NCI-H2227 (cell line): Measurements from ENCODE around the gene SRSF2.
"Not testable (repeated sequence)": the region's sequence is repeated elsewhere in the genome, so short reads cannot be mapped to it uniquely, and the experiment has no call there.

ENCODE experiments used
- DNase-seq: peaks from one replicate; lab custom pipeline; 2025; ENCODE audit not compliant: unreplicated experiment; lab: John Stamatoyannopoulos, UW

The SRSF2 gene

DNA sequence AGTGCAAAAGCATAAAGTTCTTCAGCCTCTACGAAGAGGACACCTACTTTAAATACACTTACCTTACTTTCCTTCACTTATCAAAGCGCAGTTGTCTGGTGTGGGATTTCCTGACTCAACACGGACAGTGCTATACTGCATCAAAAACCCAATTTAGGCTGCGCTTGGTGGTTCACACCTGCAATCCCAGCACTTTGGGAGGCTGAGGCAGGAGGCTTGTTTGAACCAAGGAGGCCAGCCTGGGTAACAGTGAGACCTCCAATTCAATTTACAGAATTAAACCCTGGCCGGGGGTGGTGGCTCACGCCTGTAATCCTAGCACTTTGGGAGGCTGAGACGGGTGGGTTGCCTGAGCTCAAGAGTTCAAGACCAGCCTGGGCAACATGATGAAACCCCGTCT, 14.9 kb downstream of the SRSF2 start:
- no peak for DNase-seq

DNA sequence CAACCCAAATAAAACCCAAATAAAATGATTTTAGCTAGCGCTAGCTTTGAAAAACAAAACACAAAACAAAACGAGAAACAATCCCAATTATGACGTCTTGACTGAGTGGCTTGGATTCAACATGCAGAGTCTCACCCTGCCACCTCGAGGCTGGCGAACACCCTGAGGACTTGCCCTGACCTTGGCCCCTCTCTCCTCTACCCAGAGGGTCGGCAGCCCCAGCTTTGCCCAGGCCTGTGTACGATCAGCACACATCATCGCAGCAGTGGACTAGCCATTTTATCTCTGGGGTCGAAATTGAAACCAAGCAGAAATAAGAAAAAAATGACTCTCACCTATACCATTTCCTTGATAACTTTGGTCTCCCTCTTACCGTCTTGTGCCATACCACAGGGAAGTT, 15.7 kb downstream of the SRSF2 start:
- DNase-seq = no peak

DNA sequence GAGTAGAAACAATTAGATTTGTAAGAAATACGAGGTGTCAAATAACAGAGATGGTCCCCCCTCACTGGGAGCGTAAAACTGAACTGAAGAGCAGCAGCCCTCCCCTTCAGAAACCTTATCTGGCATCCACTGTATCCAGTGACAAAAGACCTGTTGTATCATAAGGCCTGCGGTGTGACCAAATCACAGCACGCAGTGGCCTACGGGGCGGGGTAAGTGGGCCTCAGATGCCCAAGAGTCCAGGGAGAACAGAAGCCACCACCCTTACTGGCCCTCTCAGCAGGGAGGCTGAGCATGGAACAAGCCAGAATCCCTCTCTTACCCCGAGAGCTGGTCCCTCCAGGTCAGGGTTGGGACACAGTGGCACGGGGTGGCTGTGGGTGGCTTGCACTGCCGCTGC, 16.2 kb downstream of the SRSF2 start:
- DNase-seq = no peak

DNA sequence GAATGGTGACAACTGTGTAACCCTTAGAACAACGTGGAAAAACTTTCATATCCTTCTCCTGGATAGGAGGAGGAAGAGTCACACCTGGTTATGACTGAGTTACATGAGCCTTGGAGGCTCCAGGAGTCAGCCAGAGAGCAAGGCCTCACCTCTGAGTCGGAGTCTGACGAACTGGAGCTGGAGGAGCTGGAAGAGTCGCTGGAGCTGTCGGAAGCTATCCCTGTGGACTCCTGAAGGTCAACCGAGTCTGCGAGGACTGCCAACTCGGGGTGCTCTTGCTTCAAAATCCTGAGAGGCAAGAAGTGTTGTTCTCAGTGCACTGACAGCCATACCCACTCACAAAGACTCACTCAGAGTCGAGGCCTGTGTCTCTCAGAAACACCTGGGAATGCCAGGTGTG, 16.9 kb downstream of the SRSF2 start:
- no peak for DNase-seq

- DNase-seq = no peak
Measured at GRCh38 chr17:76718516-76718915, 18.6 kb downstream of the SRSF2 start.

GRCh38 chr17:76716839-76717215, 20.3 kb downstream of the SRSF2 start:
- DNase-seq = no peak

GRCh38 chr17:76716146-76716838, 20.8 kb downstream of the SRSF2 start:
- DNase-seq = no peak

- no peak for DNase-seq
Measured at GRCh38 chr17:76715496-76715830, 21.7 kb downstream of the SRSF2 start.

GRCh38 chr17:76714822-76715495, 22.2 kb downstream of the SRSF2 start:
- DNase-seq = peak; percentile 70

- no peak for DNase-seq
Measured at GRCh38 chr17:76714336-76714735, 22.8 kb downstream of the SRSF2 start.

- DNase-seq = no peak
Measured at GRCh38 chr17:76713765-76714164, 23.4 kb downstream of the SRSF2 start.

DNA sequence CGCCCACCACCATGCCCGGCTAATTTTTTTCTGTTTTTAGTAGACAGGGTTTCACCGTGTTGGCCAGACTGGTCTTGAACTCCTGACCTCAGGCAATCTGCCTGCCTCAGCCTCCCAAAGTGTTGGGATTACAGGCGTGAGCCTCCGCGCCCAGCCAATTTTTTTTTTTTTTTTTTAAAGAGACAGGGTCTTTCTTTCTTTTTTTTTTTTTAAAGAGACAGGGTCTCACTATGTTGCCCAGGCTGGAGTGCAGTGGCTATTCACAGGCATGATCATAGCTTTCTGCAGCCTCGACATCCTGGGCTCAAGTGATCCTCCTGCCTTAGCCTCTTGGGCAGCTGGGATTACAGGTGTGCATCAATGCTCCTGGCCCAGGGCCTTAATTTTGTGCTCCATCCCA, 24.8 kb downstream of the SRSF2 start:
- not testable (repeated sequence) for DNase-seq

- peak; percentile 78 for DNase-seq
Measured at GRCh38 chr17:76710863-76711611, 26.1 kb downstream of the SRSF2 start, which contains the start of gene MXRA7. MXRA7 (minus strand) TSS chr17:76710965; CDS start chr17:76710946, 19 bp downstream.

- DNase-seq = not testable (repeated sequence)
Measured at GRCh38 chr17:76709951-76710862, 26.9 kb downstream of the SRSF2 start.

DNA sequence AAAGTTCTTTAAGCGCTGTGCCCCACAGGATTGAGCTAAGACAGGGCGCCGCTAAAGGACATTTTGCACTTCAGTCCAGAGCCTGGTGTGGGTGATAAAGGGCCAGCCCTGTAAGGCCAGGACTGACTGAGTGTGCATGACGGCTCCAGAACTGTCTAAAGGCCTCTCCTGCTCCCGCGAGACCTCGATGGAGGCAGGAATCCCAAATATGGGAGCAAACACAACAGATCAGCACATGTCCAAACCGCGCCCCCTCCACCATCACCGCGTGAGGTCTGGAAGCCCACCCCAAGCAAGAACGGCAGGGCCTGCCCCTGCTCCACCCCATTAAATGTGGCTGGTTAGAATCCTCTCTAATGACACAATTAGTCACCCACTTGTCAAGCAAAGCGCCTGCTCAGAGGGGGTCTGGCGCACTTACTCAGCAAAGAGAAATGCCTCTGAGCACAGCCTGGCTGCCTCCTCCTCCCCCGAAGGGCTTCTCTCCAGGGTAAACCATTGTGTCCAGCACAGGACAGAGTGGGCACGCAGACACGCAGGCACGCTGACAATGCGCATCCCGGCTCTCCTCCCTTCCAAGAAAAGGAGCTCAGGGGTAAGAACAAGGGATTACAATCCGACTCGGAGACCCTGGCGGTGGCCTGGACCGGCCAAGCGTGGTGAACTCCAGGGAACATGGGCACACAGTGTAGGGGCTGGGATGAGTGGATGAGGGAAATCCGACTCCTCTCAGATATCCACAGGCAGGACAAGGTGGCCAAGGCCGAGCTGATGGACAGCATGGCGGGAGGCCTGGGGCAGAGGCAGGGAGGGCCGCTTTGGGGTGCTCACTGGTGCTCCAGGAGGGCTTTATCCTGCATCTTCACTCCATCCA, 27.8 kb downstream of the SRSF2 start:
- DNase-seq = peak; percentile 75

DNA sequence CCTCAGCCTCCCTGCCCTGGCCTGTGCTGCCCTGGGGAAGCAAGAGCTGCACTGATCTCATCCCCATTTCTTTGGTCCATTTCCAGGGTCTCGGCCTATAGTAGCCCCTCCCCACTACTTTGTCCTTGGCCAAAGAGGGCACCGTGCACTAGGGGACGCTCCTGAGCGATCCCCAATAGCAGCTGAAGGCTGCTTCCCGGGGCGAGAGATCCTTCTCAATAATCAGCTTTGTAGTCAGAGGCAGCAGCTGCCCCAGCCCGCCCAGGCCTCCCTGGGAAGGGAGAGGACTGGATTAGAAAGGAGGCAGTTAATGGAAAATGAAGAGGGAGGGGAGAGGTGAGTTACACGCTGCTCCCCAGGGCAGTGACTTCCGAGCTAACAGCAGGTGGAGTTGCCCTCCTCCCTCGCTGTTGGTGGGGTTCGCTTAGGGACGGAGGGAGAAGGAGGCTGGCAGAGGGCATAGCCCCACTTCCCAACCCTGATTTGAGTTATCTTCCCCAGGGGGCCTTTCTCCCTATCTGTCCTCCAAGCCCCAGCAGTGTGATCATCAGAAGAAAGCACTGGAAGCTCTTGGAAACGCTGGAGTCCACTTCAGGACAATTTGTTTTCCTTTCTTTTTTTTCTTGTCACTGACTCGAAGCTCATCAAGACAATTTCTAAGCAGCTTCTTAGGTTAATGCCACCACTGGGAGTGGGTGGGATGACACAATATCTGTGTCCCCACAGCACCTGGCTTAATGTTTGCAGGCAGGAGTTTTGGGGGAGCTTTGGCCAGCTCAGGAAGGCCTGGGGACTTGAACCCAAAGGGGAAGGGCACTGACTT, 28.9 kb downstream of the SRSF2 start:
- DNase-seq = peak; percentile 79

GRCh38 chr17:76706817-76707216, 30.3 kb downstream of the SRSF2 start:
- no peak for DNase-seq

- no peak for DNase-seq
Measured at GRCh38 chr17:76704805-76705204, 32.3 kb downstream of the SRSF2 start.

DNA sequence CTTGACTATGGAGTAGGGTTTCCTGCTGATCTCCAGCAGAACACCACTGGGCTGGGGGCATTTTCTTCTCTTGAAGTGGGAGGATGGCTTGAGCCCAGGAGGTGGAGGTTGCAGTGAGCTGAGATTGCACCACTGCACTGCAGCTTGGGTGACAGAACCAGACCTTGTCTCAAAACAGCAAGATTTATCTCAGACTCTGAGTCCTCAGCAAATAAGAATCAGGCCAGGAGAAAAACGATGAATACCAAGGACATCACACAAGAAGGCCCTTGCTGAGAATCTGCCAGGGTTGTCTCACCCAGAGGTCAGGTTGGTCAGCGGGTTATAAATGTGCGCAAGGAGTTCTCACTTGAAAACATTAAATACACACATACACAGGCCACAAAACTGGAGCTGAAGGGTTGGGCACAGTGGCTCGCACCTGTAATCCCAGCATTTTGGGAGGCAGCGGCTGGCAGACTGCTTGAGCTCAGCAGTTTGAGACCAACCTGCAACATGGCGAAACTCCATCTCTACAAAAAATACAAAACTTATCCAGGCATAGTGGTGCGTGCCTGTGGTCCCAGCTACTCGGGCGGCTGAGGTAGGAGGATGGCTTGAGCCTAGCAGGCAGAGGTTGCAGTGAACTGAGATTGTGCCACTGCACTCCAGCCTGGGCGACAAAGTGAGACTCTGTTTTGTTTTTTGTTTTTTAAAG, 34.0 kb downstream of the SRSF2 start:
- DNase-seq = no peak
